ENCODE measurements around the gene EEF2K. TPM values are rescaled to one million over a fixed set of nuclear protein-coding genes. Genes with fewer than 3 reads are reported as not detected.

The EEF2K gene
- total RNA-seq, 1 donor from 2014 or later: 22.5 TPM

GRCh38 chr16:22323959-22324786 is 118.1 kb downstream of the EEF2K start:
- H3K9me3 Mint-ChIP-seq: no peaks in the 10 kb centered on the region
- TF ChIP-seq, protein P1, sequence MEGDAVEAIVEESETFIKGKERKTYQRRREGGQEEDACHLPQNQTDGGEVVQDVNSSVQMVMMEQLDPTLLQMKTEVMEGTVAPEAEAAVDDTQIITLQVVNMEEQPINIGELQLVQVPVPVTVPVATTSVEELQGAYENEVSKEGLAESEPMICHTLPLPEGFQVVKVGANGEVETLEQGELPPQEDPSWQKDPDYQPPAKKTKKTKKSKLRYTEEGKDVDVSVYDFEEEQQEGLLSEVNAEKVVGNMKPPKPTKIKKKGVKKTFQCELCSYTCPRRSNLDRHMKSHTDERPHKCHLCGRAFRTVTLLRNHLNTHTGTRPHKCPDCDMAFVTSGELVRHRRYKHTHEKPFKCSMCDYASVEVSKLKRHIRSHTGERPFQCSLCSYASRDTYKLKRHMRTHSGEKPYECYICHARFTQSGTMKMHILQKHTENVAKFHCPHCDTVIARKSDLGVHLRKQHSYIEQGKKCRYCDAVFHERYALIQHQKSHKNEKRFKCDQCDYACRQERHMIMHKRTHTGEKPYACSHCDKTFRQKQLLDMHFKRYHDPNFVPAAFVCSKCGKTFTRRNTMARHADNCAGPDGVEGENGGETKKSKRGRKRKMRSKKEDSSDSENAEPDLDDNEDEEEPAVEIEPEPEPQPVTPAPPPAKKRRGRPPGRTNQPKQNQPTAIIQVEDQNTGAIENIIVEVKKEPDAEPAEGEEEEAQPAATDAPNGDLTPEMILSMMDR (conservative IDR thresholded peaks at IDR 0.05): no peak
- H3K27me3 Mint-ChIP-seq: no peaks in the 10 kb centered on the region
- H3K4me3 Mint-ChIP-seq: no peak overlapping the region
- peak; percentile 50 for DNase-seq (ENCODE audit: extremely low spot score, unreplicated experiment)
- H3K4me1 Mint-ChIP-seq (ENCODE audit: unreplicated experiment): no peaks in the 10 kb centered on the region
- peaks cover 4% of the 10 kb centered on the region for H3K36me3 Mint-ChIP-seq
- no peak overlapping the region for H3K27ac Mint-ChIP-seq

DNA sequence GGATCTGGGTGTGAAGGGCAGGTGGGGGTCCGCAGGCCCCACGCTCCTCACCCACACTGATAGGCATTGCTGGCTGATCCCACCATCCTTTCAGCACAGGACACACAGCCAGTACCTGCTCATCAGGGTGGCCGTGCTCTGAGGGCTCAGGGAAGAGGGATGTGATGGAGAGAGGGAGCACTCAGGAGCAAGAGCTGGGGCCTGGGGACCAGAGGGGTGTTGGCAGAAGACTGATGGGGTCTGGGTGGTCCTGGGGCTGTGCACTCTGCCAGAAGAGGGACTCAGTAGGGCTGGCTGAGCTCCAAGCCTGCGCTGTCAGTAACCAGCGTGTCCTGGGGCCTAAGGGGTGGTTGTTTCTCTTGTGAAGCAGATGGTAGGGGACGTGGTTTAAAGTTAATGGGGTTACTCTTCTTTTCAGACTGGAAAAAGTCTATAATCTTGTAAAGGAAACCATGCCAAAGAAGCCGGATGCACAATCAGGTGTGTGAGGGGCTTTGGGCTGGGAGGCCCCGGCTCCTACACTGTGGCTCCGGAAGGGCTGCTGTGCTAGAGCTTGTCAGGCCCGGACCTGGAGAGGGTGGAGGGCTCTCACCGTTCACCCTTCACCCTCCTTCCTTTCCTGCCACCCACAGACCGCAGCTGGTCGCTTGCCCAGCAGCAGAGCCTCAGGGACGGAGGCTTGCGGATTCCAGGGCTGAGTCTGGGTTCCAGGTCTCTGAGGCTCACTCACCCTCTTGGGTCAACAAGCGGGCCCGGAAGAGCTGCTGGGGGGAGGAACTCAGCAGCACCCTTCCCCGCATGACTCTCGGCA is 118.9 kb downstream of the EEF2K start:
- H3K27ac Mint-ChIP-seq: no peak overlapping the region
- no peaks in the 10 kb centered on the region for H3K9me3 Mint-ChIP-seq
- peaks cover 4% of the 10 kb centered on the region for H3K36me3 Mint-ChIP-seq
- no peaks in the 10 kb centered on the region for H3K4me1 Mint-ChIP-seq (ENCODE audit: unreplicated experiment)
- DNase-seq (ENCODE audit: extremely low spot score, unreplicated experiment): no peak
- H3K27me3 Mint-ChIP-seq: no peaks in the 10 kb centered on the region
- TF ChIP-seq, protein P1 (conservative IDR thresholded peaks at IDR 0.05): no peak
- H3K4me3 Mint-ChIP-seq: no peak overlapping the region

DNA sequence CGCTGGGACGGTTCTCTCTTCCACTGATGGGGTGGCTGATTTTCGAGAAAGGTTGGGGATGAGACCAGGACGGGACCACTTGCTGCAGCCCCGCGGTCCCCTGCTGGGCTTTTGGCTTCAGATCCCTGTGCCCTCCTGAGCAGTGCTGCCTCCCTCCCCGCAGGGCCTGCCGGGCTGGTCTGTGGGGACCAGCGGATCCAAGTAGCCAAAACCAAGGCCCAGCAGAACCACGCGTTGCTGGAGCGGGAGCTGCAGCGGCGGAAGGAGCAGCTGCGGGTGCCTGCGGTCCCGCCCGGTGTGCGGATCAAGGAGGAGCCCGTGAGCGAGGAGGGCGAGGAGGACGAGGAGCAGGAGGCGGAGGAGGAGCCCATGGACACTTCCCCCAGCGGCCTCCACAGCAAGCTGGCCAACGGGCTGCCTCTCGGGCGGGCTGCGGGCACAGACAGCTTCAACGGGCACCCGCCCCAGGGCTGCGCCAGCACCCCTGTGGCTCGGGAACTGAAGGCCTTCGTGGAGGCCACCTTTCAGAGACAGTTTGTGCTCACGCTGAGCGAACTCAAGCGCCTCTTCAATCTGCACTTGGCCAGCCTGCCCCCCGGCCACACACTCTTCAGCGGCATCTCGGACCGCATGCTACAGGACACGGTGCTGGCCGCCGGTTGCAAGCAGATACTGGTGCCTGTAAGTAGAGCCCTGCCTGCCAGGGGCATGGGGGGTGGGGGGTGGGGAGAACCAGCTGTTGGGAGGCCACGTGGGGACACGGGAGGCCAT is 119.7 kb downstream of the EEF2K start:
- Mint-ChIP-seq H3K9me3 (no peaks in the 10 kb centered on the region), H3K36me3 (peaks cover 4% of the 10 kb centered on the region)
- TF ChIP-seq, protein P1 (conservative IDR thresholded peaks at IDR 0.05): no peak

DNA sequence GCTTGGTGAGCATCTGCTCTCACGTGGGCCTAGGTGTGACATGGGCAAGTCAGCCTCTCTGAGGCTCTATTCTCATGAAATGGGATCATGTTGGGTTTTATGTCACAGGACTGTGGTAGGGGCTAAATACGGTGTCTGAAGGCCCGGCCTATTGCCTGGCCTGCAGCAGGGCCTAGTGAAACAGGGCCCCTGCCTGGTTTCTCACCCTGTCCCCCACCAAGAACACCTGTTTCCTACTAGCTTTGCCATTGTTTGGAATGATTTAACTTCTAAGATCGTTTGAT is 120.2 kb downstream of the EEF2K start:
- no peak for DNase-seq (ENCODE audit: extremely low spot score, unreplicated experiment)
- H3K9me3 Mint-ChIP-seq: no peaks in the 10 kb centered on the region
- H3K4me3 Mint-ChIP-seq: no peak overlapping the region
- H3K27ac Mint-ChIP-seq: no peak overlapping the region
- H3K36me3 Mint-ChIP-seq: peaks cover 2% of the 10 kb centered on the region
- no peaks in the 10 kb centered on the region for H3K27me3 Mint-ChIP-seq
- TF ChIP-seq, protein P1 (conservative IDR thresholded peaks at IDR 0.05): no peak
- H3K4me1 Mint-ChIP-seq (ENCODE audit: unreplicated experiment): no peaks in the 10 kb centered on the region

More for the DNA sequence above, 119.7 kb downstream of the EEF2K start:
- Mint-ChIP-seq H3K4me1 (ENCODE audit: unreplicated experiment) (no peaks in the 10 kb centered on the region), H3K4me3 (no peak overlapping the region), H3K27ac (no peak overlapping the region), H3K27me3 (no peaks in the 10 kb centered on the region)
- DNase-seq (ENCODE audit: extremely low spot score, unreplicated experiment): no peak

DNA sequence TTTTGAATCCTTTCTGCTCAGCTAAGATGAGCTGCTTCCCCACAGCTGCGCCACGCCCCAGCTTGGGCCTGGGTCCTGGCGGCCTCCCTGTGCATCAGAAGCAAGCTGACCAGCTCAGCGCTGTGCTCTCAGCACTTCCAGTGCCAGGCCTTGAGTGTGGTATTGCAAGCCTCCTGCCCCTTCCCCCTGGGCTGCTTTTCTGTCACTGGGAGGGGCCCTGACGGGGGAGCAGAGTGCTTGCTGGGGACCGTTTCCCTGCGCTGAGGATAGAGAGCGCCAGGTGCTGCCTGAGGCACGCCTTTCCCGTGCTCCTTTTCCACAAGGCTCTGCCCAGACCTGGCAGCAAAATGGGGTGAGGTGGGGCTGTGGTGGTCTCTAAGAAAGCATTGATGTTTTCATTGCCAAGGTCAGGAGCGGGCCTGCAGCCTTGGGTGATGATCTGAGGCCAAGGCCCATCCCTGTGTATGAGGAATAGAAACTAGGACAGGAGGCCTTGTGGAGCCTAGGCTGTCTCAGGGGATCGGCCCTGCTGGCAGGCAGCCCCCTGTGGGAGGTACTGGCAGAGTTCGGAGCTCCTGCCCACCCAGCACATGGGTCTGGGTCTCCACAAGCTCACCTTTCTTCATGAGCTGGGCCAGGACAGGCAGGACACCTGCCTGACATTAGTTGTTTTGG is 120.8 kb downstream of the EEF2K start:
- TF ChIP-seq, protein P1 (conservative IDR thresholded peaks at IDR 0.05): no peak
- no peaks in the 10 kb centered on the region for H3K9me3 Mint-ChIP-seq
- no peak overlapping the region for H3K4me3 Mint-ChIP-seq
- H3K36me3 Mint-ChIP-seq: peaks cover 8% of the 10 kb centered on the region
- H3K4me1 Mint-ChIP-seq (ENCODE audit: unreplicated experiment): no peaks in the 10 kb centered on the region
- no peaks in the 10 kb centered on the region for H3K27me3 Mint-ChIP-seq
- no peak for DNase-seq (ENCODE audit: extremely low spot score, unreplicated experiment)
- H3K27ac Mint-ChIP-seq: no peak overlapping the region
